Astrocyte (in vitro differentiated cells and primary cell): ENCODE results near the gene SLC26A3.

ENCODE experiments used
- CTCF ChIP-seq: IDR thresholded peaks from 2 replicates; pipeline ENCODE4 v1.5.1; 2011; ENCODE audit warnings: low read depth, mild to moderate bottlenecking, inconsistent platforms, low read length, moderate library complexity; ENCODE audit not compliant: insufficient read depth
- EZH2 ChIP-seq: IDR thresholded peaks from 2 replicates; pipeline ENCODE4 v1.6.1; 2012; ENCODE audit warnings: mild to moderate bottlenecking, low read length, inconsistent platforms; ENCODE audit not compliant: insufficient read depth

DNA sequence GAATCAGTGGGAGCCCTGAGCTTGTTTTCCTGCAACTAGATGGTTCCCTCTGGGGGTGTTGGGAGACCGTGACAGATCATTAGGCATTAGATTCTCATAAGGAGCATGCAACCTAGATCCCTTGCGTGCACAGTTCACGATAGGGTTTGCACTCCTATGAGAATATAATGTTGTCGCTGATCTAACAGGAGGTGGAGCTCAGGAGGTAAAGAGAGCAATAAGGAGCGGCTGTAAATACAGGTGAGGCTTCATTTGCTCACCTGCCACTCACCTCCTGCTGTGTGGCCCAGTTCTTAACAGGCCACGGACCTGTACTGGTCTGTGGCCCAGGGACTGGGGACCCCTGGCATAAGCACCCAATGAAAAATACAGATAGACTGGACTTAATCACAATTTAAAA, 10.7 kb downstream of the SLC26A3 start:
- no peak for TF ChIP-seq CTCF
- TF ChIP-seq EZH2, result no peak
